H1 (cell line): ENCODE measurements around the gene ZNF490. TPM values are rescaled to one million over a fixed set of nuclear protein-coding genes. Genes with fewer than 3 reads are reported as not detected.

Source experiments
- BRCA1 ChIP-seq: IDR thresholded peaks from 2 replicates; pipeline ENCODE4 v1.6.1; 2012; ENCODE audit warnings: low read depth, low read length, improper control_type of control experiment
- CHD2 ChIP-seq: IDR thresholded peaks from 2 replicates; pipeline ENCODE4 v1.6.1; 2012; ENCODE audit warnings: low read length, improper control_type of control experiment
- CTCF ChIP-seq, 3 experiments: IDR thresholded peaks; 1 replicate in 2 of 3; 2 replicates in 1 of 3; pipeline versions ENCODE4 v1.5.1 to v1.6.1; 2011; ENCODE audit warnings: low read length in 3 of 3, mild to moderate bottlenecking in 3 of 3, inconsistent platforms in 2 of 3, low read depth in 1 of 3, moderate library complexity in 1 of 3; ENCODE audit not compliant: insufficient read depth in 1 of 3; ENCODE audit errors: control extremely low read depth in 1 of 3
- E2F6 ChIP-seq: IDR thresholded peaks from 2 replicates; pipeline ENCODE4 v1.6.1; 2012; ENCODE audit warnings: inconsistent platforms
- EGR1 ChIP-seq: IDR thresholded peaks from 2 replicates; pipeline ENCODE4 v1.6.1; 2011; ENCODE audit warnings: low read depth, low read length, borderline replicate concordance
- JUND ChIP-seq: IDR thresholded peaks from 2 replicates; pipeline ENCODE4 v1.6.1; 2011; ENCODE audit warnings: mild to moderate bottlenecking, improper control_type of control experiment, low read length
- KDM1A ChIP-seq: fragments of 200-600, 300-600 bp; sonication (generic); IDR thresholded peaks from 2 replicates; pipeline ENCODE4 v1.7.1; 2016; ENCODE audit warnings: mild to moderate bottlenecking, low read length, borderline replicate concordance
- KDM5A ChIP-seq: fragments of 200-600 bp; IDR thresholded peaks from 2 replicates; pipeline ENCODE4 v1.7.1; 2012; ENCODE audit warnings: mild to moderate bottlenecking, low read length, inconsistent platforms, mixed read lengths
- POLR2AphosphoS5 ChIP-seq: IDR thresholded peaks from 2 replicates; pipeline ENCODE4 v1.6.1; 2011; ENCODE audit warnings: low read depth, low read length
- RBBP5 ChIP-seq: IDR thresholded peaks from 2 replicates; pipeline ENCODE4 v1.7.1; 2012; ENCODE audit warnings: low read depth, mild to moderate bottlenecking, inconsistent platforms, low read length, moderate library complexity, borderline replicate concordance
- RXRA ChIP-seq: IDR thresholded peaks from 2 replicates; pipeline ENCODE4 v1.6.1; 2011; ENCODE audit warnings: low read depth, mild to moderate bottlenecking, low read length, moderate library complexity; ENCODE audit not compliant: insufficient read depth
- SIN3A ChIP-seq, 2 experiments: IDR thresholded peaks in 1 of 2; conservative IDR thresholded peaks in 1 of 2; 2 replicates each; pipeline ENCODE4 v1.6.1; 2011 to 2012; ENCODE audit warnings: low read length in 2 of 2, improper control_type of control experiment in 1 of 2, low read depth in 1 of 2, mild to moderate bottlenecking in 1 of 2
- SIX5 ChIP-seq: IDR thresholded peaks from 2 replicates; pipeline ENCODE4 v1.6.1; 2011; ENCODE audit warnings: mild to moderate bottlenecking, low read depth, low read length
- TAF1 ChIP-seq: IDR thresholded peaks from 2 replicates; pipeline ENCODE4 v1.6.1; 2011; ENCODE audit warnings: mild to moderate bottlenecking, low read depth, low read length
- polyA plus RNA-seq, 7 experiments: library from polyadenylated mRNA; depleted of rRNA in 3 of 7; stranded (reverse) in 5 of 7; unstranded in 2 of 7; fragments of >200 nt in 5 of 7; fragments of 200-250 nt in 2 of 7; gene quantifications; 1 replicate in 5 of 7; 2 replicates in 1 of 7; 4 replicates in 1 of 7; pipeline versions ENCODE4 v1.2.1 to v1.2.3, GENCODE V29; 2011 to 2013; ENCODE audit warnings: missing spikeins in 2 of 7, mixed read lengths in 2 of 7
- total RNA-seq: library from RNA; stranded (reverse); fragmentation: NEBNext Ultra II Directional; extraction: Animal tissue kit (Norgen Biotek cat#: 25700); gene quantifications from 2 replicates; pipeline ENCODE4 v1.2.1, GENCODE V29; 2021

The ZNF490 gene
- total and polyA plus RNA-seq, 2 of the 8 experiments (the other 6 are each of a cell fraction or from before 2014, with no cell fraction given): 1.7 to 9.0 TPM

GRCh38 chr19:12610540-12611360 lies at the start of gene ZNF490, which contains the start of gene ZNF791 (continued):
- TF ChIP-seq POLR2AphosphoS5 (peak; percentile 91), E2F6 (no peak), SIN3A (conservative IDR thresholded peaks at IDR 0.05 in 1 of 2, IDR thresholded peaks at IDR 0.05 in 1 of 2; ENCODE audit: low read depth in 1 of 2, low read length in 2 of 2) (peak; percentile 95; a peak in 3 of 4 replicates), RXRA (no peak), KDM5A (no peak; the same call in 1 of the 2 replicates), CHD2 (no peak; the same call in 1 of the 2 replicates), JUND (no peak; the same call in 1 of the 2 replicates), KDM1A (peak; percentile 56; the same call in 1 of the 2 replicates), CTCF (IDR thresholded peaks at IDR 0.05; ENCODE audit: control extremely low read depth in 1 of 3, insufficient read depth in 1 of 3, low read depth in 1 of 3, low read length in 3 of 3) (peak in 2 of 3 experiments; percentile 8 to 46; a peak in 2 of 4 replicates), TAF1 (peak; percentile 85), EGR1 (peak; percentile 47; the same call in 1 of the 2 replicates), RBBP5 (no peak), BRCA1 (no peak), SIX5 (no peak)
